K562 (cell line): ENCODE measurements around the gene MEIKIN. TPM values are rescaled to one million over a fixed set of nuclear protein-coding genes. Genes with fewer than 3 reads are reported as not detected.

Experiments
- CGGBP1 ChIP-seq: fragments of 250-450 bp; sonication (Bioruptor Pico); IDR thresholded peaks from 2 replicates; pipeline ENCODE4 v1.9.0; 2021; ENCODE audit warnings: mild to moderate bottlenecking
- CHD7 ChIP-seq: fragments of 200-600 bp; sonication (generic); IDR thresholded peaks from one replicate; pipeline ENCODE4 v1.6.1; 2012; ENCODE audit warnings: mild to moderate bottlenecking, low read depth, low read length, inconsistent platforms
- CREM ChIP-seq: IDR thresholded peaks from 2 replicates; pipeline ENCODE4 v1.6.1; 2014; ENCODE audit warnings: antibody characterized with exemption, low read depth
- FOS ChIP-seq: IDR thresholded peaks from 3 replicates; pipeline ENCODE4 v1.6.1; 2011; ENCODE audit not compliant: insufficient read length; ENCODE audit errors: extremely low read depth
- FOSL1 ChIP-seq: fragments of 200-800 bp; sonication (Bioruptor generic); conservative IDR thresholded peaks from 2 replicates; pipeline ENCODE4 v1.6.1; 2016; ENCODE audit warnings: missing genetic modification characterization, missing compliant biosample characterization
- KLF1 ChIP-seq: fragments of 450-650 bp; IDR thresholded peaks from 2 replicates; pipeline ENCODE4 v1.6.1; 2016; ENCODE audit warnings: missing genetic modification characterization, missing compliant biosample characterization
- KLF6 ChIP-seq: fragments of 250-450 bp; sonication (Bioruptor Pico); IDR thresholded peaks from 2 replicates; pipeline ENCODE4 v1.4.0; 2020; ENCODE audit warnings: mild to moderate bottlenecking, moderate library complexity, borderline replicate concordance
- MLLT1 ChIP-seq, 2 experiments: fragments of 450-650 bp; IDR thresholded peaks; 2 replicates each; pipeline ENCODE4 v1.6.1; 2016
- NCOA1 ChIP-seq: fragments of 450-650 bp; IDR thresholded peaks from 2 replicates; pipeline ENCODE4 v1.6.1; 2016; ENCODE audit warnings: low read depth
- RFX5 ChIP-seq: IDR thresholded peaks from 2 replicates; pipeline ENCODE4 v1.6.1; 2011; ENCODE audit warnings: low read depth, mild to moderate bottlenecking, improper control_type of control experiment, low read length
- TEAD2 ChIP-seq: fragments of 450-650 bp; IDR thresholded peaks from 2 replicates; pipeline ENCODE4 v1.6.1; 2016; ENCODE audit warnings: missing genetic modification characterization, control low read depth, missing compliant biosample characterization
- WHSC1 ChIP-seq: IDR thresholded peaks from one replicate; pipeline ENCODE4 v1.6.1; 2012; ENCODE audit warnings: low read length, control low read depth, inconsistent platforms
- ZC3H4 ChIP-seq: sonication (generic); formaldehyde crosslinking; IDR thresholded peaks from 2 replicates; pipeline ENCODE4 v1.9.0; 2021; ENCODE audit warnings: missing genetic modification reagents, borderline replicate concordance
- ZFP30 ChIP-seq: fragments of 250-450 bp; sonication (Bioruptor Pico); IDR thresholded peaks from 2 replicates; pipeline ENCODE4 v1.8.0; 2022; ENCODE audit warnings: moderate library complexity, mild to moderate bottlenecking, inconsistent platforms, borderline replicate concordance
- ZNF274 ChIP-seq: IDR thresholded peaks from 2 replicates; pipeline ENCODE4 v1.6.1; 2011; ENCODE audit warnings: low read depth, mild to moderate bottlenecking, low read length, moderate library complexity, borderline replicate concordance
- ZNF778 ChIP-seq: fragments of 450-650 bp; formaldehyde crosslinking; IDR thresholded peaks from 2 replicates; pipeline ENCODE4 v1.4.0; 2020; ENCODE audit warnings: mild to moderate bottlenecking, moderate library complexity
- polyA plus RNA-seq, 8 experiments: library from polyadenylated mRNA; depleted of rRNA in 4 of 8; stranded (reverse) in 5 of 8; unstranded in 3 of 8; fragments of >200 nt; fragmentation: Nextera tagmentation in 2 of 8; fragmentation: Illumina TruSeq in 1 of 8; extraction: Ambion mirVana in 2 of 8; extraction: Trizol in 1 of 8; gene quantifications; 2 replicates each; pipeline versions ENCODE4 v1.2.1 to v1.2.3, GENCODE V29; 2011 to 2014; ENCODE audit warnings: inconsistent platforms in 1 of 8, missing spikeins in 1 of 8
- total RNA-seq, 7 experiments: library from RNA; depleted of rRNA in 6 of 7; stranded (reverse); fragments of >200 nt in 6 of 7; fragmentation: Illumina TruSeq in 2 of 7; extraction: Trizol in 2 of 7; gene quantifications; 2 replicates each; pipeline versions ENCODE4 v1.2.1 to v1.2.3, GENCODE V29; 2011 to 2021; ENCODE audit warnings: low replicate concordance in 1 of 7

MEIKIN gene
- total and polyA plus RNA-seq, 9 of the 15 experiments (the other 6 are each of a cell fraction or from before 2014, with no cell fraction given): 0.18 TPM; not detected in 8

- no peak for TF ChIP-seq CHD7
- no peak for TF ChIP-seq NCOA1
- TF ChIP-seq ZNF274: no peak
- no peak for TF ChIP-seq ZFP30
- no peak for TF ChIP-seq ZC3H4
- TF ChIP-seq CGGBP1 (CRISPR knock-in tag): no peak
- no peak for TF ChIP-seq KLF1 (tag)
- no peak for TF ChIP-seq RFX5
- TF ChIP-seq CREM: peak; percentile 30; the same call in 1 of the 2 replicates
- TF ChIP-seq ZNF778 (CRISPR knock-in tag): no peak
- TF ChIP-seq TEAD2: peak; percentile 79
- no peak for TF ChIP-seq MLLT1 (IDR thresholded peaks at IDR 0.05)
- peak; percentile 44 for TF ChIP-seq FOS
- no peak for TF ChIP-seq WHSC1
- no peak for TF ChIP-seq KLF6 (CRISPR knock-in tag)
- TF ChIP-seq FOSL1 (tag): peak; percentile 92
These were observed 130.5 kb downstream of the MEIKIN start (continued) for GRCh38 chr5:131814990-131815389.
